ENCODE measurements around the gene PUSL1.

PUSL1 gene

DNA sequence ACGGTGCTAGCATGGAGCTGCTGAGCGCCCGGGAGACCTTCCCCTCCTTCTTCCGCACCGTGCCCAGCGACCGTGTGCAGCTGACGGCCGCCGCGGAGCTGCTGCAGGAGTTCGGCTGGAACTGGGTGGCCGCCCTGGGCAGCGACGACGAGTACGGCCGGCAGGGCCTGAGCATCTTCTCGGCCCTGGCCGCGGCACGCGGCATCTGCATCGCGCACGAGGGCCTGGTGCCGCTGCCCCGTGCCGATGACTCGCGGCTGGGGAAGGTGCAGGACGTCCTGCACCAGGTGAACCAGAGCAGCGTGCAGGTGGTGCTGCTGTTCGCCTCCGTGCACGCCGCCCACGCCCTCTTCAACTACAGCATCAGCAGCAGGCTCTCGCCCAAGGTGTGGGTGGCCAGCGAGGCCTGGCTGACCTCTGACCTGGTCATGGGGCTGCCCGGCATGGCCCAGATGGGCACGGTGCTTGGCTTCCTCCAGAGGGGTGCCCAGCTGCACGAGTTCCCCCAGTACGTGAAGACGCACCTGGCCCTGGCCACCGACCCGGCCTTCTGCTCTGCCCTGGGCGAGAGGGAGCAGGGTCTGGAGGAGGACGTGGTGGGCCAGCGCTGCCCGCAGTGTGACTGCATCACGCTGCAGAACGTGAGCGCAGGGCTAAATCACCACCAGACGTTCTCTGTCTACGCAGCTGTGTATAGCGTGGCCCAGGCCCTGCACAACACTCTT, 23.8 kb downstream of the PUSL1 start:
- no peak overlapping the region for H3K27ac Mint-ChIP-seq
- no peaks in the 10 kb centered on the region for H3K4me1 Mint-ChIP-seq
- H3K4me3 Mint-ChIP-seq, result no peak overlapping the region
- H3K9me3 Mint-ChIP-seq, result no peaks in the 10 kb centered on the region
- H3K36me3 Mint-ChIP-seq, result no peaks in the 10 kb centered on the region
- no peaks in the 10 kb centered on the region for H3K27me3 Mint-ChIP-seq

DNA sequence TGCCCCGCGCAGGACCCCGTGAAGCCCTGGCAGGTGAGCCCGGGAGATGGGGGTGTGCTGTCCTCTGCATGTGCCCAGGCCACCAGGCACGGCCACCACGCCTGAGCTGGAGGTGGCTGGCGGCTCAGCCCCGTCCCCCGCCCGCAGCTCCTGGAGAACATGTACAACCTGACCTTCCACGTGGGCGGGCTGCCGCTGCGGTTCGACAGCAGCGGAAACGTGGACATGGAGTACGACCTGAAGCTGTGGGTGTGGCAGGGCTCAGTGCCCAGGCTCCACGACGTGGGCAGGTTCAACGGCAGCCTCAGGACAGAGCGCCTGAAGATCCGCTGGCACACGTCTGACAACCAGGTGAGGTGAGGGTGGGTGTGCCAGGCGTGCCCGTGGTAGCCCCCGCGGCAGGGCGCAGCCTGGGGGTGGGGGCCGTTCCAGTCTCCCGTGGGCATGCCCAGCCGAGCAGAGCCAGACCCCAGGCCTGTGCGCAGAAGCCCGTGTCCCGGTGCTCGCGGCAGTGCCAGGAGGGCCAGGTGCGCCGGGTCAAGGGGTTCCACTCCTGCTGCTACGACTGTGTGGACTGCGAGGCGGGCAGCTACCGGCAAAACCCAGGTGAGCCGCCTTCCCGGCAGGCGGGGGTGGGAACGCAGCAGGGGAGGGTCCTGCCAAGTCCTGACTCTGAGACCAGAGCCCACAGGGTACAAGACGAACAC, 24.5 kb downstream of the PUSL1 start:
- Mint-ChIP-seq H3K4me3 (no peak overlapping the region), H3K4me1 (no peaks in the 10 kb centered on the region), H3K36me3 (no peaks in the 10 kb centered on the region), H3K27ac (no peak overlapping the region), H3K9me3 (no peaks in the 10 kb centered on the region), H3K27me3 (no peaks in the 10 kb centered on the region)

DNA sequence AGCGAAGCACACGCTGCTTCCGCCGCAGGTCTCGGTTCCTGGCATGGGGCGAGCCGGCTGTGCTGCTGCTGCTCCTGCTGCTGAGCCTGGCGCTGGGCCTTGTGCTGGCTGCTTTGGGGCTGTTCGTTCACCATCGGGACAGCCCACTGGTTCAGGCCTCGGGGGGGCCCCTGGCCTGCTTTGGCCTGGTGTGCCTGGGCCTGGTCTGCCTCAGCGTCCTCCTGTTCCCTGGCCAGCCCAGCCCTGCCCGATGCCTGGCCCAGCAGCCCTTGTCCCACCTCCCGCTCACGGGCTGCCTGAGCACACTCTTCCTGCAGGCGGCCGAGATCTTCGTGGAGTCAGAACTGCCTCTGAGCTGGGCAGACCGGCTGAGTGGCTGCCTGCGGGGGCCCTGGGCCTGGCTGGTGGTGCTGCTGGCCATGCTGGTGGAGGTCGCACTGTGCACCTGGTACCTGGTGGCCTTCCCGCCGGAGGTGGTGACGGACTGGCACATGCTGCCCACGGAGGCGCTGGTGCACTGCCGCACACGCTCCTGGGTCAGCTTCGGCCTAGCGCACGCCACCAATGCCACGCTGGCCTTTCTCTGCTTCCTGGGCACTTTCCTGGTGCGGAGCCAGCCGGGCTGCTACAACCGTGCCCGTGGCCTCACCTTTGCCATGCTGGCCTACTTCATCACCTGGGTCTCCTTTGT, 25.3 kb downstream of the PUSL1 start:
- H3K36me3 Mint-ChIP-seq, result no peaks in the 10 kb centered on the region

DNA sequence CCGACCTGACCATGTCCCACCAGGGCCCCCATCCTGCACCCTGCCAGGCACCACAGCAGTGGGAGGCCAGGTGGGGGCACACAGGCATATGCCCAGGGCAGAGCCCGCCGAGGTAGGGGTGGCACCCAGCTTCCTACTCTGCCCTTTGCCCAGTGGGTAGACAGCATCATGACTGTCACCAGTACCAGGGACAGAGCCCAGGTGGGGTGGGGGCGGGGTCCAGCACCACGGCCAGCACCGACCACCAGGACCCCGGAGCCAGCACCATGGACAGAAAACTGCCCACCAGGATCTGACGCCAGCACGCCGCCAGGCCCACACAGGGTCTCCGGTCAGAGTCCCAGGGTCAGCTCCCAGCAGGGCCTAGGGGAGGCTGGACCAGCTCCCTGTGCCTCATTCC, 26.4 kb downstream of the PUSL1 start:
- no peaks in the 10 kb centered on the region for H3K27me3 Mint-ChIP-seq
- H3K4me1 Mint-ChIP-seq, result no peaks in the 10 kb centered on the region
- no peak overlapping the region for H3K4me3 Mint-ChIP-seq
- no peaks in the 10 kb centered on the region for H3K9me3 Mint-ChIP-seq
- H3K36me3 Mint-ChIP-seq, result no peaks in the 10 kb centered on the region
- no peak overlapping the region for H3K27ac Mint-ChIP-seq

More for the DNA sequence above, 25.3 kb downstream of the PUSL1 start:
- no peaks in the 10 kb centered on the region for H3K9me3 Mint-ChIP-seq
- no peaks in the 10 kb centered on the region for H3K27me3 Mint-ChIP-seq
- H3K4me3 Mint-ChIP-seq, result no peak overlapping the region
- H3K4me1 Mint-ChIP-seq, result no peaks in the 10 kb centered on the region
- H3K27ac Mint-ChIP-seq, result no peak overlapping the region

DNA sequence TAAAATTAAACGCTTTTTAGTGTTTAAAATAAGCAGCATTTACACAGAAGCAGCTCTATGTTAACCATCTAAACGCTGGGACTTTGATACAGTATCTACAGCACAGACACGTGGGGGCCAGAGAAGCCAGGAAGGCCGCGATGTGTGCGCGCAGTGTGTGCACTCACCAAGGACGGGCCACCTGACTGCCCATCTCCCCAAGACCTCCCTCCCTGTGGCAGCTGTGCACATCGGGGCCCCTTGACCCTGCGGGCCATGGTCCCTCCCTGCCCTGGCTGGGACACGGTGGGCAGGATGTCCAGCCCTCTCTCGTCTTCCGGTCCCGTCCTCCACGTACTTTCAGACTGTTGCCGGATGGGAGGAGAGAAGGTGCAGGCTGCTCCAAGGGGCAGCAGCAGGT, 26.9 kb downstream of the PUSL1 start:
- Mint-ChIP-seq H3K27ac (no peak overlapping the region), H3K27me3 (no peaks in the 10 kb centered on the region), H3K36me3 (no peaks in the 10 kb centered on the region), H3K4me3 (no peak overlapping the region), H3K4me1 (no peaks in the 10 kb centered on the region), H3K9me3 (no peaks in the 10 kb centered on the region)

DNA sequence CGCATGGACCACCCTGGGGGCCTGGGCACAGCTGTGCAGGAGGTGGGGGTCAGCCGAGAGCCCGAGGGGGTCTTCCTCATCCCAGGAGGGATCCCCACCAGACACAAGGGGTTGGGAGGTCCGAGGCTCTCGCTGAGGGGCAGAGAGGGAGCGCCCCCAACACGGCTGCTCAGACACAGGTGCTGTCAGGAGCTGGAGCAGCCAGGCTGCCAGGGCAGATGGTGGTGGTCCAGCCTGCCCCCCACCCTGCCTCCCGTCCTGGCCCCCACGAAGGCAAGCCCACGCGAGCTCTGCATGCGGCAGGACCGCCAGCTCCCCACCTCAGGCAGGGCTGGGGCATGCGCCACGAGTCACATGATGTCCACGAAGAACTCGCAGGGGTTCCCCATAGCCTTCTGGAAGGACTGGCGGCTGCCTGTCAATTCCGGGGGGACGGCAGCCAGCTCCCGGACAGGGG, 27.4 kb downstream of the PUSL1 start:
- Mint-ChIP-seq H3K4me3 (no peak overlapping the region), H3K4me1 (no peaks in the 10 kb centered on the region), H3K27me3 (no peaks in the 10 kb centered on the region), H3K36me3 (no peaks in the 10 kb centered on the region), H3K9me3 (no peaks in the 10 kb centered on the region), H3K27ac (no peak overlapping the region)

DNA sequence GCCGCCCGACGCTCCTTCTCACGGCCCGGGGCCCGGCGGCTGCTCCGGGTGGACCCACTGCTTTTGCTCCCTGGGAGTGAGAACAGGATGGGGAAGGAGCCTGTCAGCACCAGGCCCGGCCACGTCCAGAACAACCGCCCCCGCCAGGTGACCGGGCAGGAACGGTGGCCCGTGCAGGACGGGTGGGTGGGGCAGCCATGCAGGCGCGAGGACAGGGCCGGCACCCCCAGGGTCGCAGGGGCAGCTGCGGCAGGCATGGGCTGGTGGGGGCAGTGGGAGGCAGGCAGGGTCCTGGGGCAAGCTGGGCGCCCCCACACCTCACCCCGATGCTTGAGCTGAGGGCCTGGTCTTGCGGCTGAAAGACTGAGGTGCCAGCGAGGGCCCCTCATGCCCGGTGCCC, 28.0 kb downstream of the PUSL1 start:
- no peak overlapping the region for H3K27ac Mint-ChIP-seq
- no peaks in the 10 kb centered on the region for H3K9me3 Mint-ChIP-seq
- no peak overlapping the region for H3K4me3 Mint-ChIP-seq
- H3K27me3 Mint-ChIP-seq, result no peaks in the 10 kb centered on the region
- no peaks in the 10 kb centered on the region for H3K36me3 Mint-ChIP-seq
- no peaks in the 10 kb centered on the region for H3K4me1 Mint-ChIP-seq

DNA sequence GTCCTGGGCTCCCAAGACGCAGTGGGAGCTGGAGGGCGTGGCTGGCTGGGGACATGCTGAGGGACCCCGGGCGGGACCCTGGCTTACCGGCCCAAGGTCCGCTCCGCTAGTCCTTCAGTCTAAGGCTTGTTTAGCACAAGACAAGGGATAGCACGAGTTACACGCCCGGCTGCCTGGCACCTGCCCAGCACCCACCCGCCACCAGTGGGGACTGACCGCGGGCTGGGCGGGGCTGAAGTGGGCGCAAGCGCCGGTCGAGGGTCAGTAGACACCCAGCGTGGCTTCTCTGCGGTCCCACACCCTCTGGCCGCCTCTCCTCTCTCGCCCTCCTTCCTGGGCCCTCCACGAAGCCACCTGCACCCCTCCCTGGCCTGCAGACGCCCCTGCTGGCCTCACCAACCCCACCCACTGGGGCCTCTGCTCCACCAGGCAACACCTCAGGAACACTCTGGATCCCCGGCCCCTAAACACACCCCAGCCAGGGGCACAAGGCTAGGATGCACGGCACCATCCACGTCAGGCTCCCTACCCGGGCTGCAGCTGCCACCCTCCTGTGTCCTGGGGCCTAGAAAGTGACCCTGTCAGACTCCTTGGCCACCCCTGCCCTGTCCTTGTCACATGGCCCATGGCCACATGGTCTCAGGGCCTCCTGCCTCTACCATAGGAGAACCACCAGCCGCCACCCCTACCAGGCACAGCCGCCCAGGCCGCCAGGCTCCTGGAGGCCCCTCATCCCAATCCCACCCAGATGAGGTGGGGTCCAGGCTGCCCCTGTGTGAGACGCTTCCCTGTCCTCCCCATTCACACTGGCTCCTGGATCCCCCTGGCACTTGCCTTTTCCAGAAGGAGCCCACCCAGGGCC, 28.8 kb downstream of the PUSL1 start:
- H3K27me3 Mint-ChIP-seq, result no peaks in the 10 kb centered on the region
- H3K36me3 Mint-ChIP-seq, result no peaks in the 10 kb centered on the region
- no peak overlapping the region for H3K27ac Mint-ChIP-seq
- no peak overlapping the region for H3K4me3 Mint-ChIP-seq
- H3K4me1 Mint-ChIP-seq, result no peaks in the 10 kb centered on the region
- H3K9me3 Mint-ChIP-seq, result no peaks in the 10 kb centered on the region

DNA sequence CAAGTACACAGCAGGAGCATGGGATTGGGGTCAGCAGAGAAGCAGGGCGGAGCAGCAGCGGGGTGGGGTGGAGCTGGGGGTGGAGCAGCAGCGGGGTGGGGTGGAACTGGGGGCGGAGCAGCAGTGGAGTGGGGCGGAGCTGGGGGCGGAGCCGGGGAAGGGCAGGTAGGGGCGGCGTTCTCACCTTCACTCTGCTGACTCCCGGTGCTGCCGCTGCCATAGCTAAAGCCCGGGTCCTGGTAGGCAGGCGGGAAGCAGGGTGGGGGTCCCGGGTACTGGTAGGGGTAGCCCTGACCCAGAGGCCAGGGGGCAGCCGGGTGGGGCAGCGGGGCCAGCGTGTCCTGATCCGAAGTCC, 29.4 kb downstream of the PUSL1 start:
- no peaks in the 10 kb centered on the region for H3K9me3 Mint-ChIP-seq
- no peaks in the 10 kb centered on the region for H3K27me3 Mint-ChIP-seq
- no peaks in the 10 kb centered on the region for H3K36me3 Mint-ChIP-seq
- H3K27ac Mint-ChIP-seq, result no peak overlapping the region
- H3K4me3 Mint-ChIP-seq, result no peak overlapping the region
- H3K4me1 Mint-ChIP-seq, result no peaks in the 10 kb centered on the region

DNA sequence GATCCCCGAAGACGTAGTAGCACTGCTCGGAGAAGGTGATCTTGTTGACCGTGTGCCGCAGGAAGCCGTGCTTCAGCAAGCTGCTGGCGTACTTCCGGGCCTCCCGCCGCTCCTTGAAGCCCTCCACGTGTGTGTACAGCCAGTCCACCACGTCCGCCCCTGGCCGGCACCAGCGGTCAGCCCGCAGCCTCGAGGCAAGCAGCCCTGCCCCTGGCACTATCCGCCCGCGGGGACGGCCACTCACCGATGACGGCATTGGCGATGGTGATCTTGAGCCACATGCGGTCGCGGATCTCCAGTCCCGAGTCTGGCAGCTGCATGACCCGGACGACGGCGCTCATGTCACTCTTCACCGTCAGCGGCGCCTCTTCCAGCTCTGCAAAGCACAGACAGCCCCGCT, 29.9 kb downstream of the PUSL1 start:
- no peaks in the 10 kb centered on the region for H3K4me1 Mint-ChIP-seq
- no peaks in the 10 kb centered on the region for H3K9me3 Mint-ChIP-seq
- H3K36me3 Mint-ChIP-seq, result no peaks in the 10 kb centered on the region
- H3K4me3 Mint-ChIP-seq, result no peak overlapping the region
- H3K27ac Mint-ChIP-seq, result no peak overlapping the region
- no peaks in the 10 kb centered on the region for H3K27me3 Mint-ChIP-seq

DNA sequence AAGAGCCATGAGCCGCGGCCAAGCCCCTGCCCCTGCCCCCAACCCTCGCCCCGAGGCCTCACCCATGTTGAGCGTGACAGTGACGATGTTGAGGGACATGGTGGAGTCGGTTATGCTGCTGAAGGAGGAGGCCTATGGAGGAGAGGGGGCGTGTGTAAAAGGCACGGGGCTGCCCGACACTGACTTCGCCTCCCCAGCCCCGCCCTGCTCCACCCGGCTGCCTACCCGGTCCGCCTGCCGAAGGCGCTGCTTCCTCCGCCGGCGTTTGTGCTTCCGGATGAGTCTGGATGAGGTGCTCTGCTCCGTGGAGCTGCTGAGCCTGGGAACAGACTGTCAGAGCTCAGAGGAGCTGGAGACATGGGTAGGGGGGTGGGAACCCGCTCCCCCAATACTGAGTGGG, 31.8 kb downstream of the PUSL1 start:
- H3K9me3 Mint-ChIP-seq, result no peaks in the 10 kb centered on the region
- H3K36me3 Mint-ChIP-seq, result no peaks in the 10 kb centered on the region
- H3K4me1 Mint-ChIP-seq, result no peaks in the 10 kb centered on the region
- H3K27me3 Mint-ChIP-seq, result no peaks in the 10 kb centered on the region
- H3K4me3 Mint-ChIP-seq, result no peak overlapping the region
- no peak overlapping the region for H3K27ac Mint-ChIP-seq

DNA sequence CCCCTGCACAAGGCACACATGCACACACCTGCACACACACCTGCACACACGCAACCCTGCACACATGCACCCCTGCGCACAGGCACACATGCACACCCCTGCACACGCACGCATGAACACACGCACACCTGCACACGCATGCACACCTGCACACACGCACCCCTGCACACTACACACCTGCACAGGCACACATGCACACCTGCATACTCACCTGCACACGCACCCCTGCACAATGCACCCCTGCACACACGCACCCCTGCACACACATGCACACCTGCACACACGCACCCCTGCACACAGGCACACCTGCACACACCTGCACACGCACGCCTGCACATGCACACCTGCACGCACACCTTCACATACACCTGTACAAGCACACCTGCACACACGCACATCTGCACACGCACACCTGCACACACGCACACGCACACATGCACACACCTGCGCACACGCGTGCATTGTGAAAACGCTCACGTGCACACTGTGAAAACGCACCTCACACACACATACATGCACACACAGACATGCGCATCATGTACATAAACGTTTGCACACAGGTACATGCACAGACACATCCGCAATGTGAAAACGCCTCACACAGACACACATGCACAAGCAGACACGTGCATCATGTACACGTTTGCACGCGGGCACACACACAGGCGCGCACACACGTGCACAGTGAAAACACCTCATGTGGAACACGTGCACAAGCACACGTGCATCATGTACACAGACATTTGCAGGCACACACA, 32.6 kb downstream of the PUSL1 start:
- H3K36me3 Mint-ChIP-seq, result no peaks in the 10 kb centered on the region

DNA sequence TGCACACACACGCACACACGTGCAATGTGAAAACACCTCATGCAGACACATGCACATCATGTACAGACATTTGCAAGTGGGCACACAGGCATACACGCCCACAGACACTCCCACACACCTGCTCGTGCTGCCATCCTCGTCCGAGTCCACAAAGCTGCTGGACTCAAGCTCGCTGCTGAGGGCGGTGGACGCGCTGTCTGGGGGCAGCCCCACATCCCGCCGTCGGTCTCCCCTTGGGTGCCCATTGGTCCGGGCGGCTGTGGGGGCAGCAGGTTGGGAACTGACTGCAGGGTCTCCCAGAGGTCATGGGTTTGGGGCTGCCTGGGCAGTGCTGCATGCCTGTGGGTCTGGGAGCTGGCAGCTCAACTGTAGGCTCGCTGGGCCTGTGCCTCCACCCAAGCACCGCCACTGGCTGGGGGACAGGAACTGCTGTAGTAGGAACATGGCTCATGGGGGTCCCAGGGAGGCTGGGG, 33.2 kb downstream of the PUSL1 start:
- no peak overlapping the region for H3K4me3 Mint-ChIP-seq
- no peaks in the 10 kb centered on the region for H3K27me3 Mint-ChIP-seq
- no peak overlapping the region for H3K27ac Mint-ChIP-seq
- no peaks in the 10 kb centered on the region for H3K9me3 Mint-ChIP-seq
- peaks cover 3% of the 10 kb centered on the region for H3K4me1 Mint-ChIP-seq
- no peaks in the 10 kb centered on the region for H3K36me3 Mint-ChIP-seq

More for the DNA sequence above, 32.6 kb downstream of the PUSL1 start:
- Mint-ChIP-seq H3K27me3 (no peaks in the 10 kb centered on the region), H3K4me1 (no peaks in the 10 kb centered on the region), H3K9me3 (no peaks in the 10 kb centered on the region), H3K4me3 (no peak overlapping the region), H3K27ac (no peak overlapping the region)

DNA sequence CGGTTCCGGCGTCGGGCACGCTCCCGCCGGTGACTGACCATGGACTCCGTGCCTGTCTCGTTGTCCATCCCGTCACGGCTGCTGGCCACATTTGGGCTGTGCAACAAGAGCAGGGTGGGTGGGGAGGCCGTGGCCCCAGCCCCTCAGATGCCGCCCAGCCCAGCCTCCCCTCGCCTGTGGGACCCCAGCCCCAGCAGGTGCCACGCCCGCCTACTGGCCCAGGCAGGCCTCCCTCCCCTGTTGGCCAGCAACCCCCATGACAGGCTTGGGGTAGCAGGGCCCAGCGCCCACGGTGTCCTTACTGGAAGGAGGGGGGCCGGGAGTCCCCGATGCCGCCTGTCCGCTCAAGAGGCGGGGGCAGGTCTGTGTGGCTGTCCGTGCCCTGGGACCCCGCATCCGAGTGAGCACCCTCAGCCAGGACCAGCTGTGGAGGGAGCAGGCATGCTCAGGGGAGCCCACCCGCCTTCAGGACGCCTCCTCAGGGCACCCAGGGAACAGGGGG, 33.7 kb downstream of the PUSL1 start:
- Mint-ChIP-seq H3K4me3 (no peak overlapping the region), H3K36me3 (no peaks in the 10 kb centered on the region), H3K4me1 (peaks cover 8% of the 10 kb centered on the region), H3K9me3 (no peaks in the 10 kb centered on the region), H3K27ac (no peak overlapping the region), H3K27me3 (no peaks in the 10 kb centered on the region)

All from activated naive CD4-positive, alpha-beta T cell treated with anti-CD3 and anti-CD28 coated beads, Interleukin-2, amount 50 U/mL, for 24 hours (primary cell).